CD14-positive monocyte (primary cell): ENCODE results near the gene VWA5A. TPM values are rescaled to one million over a fixed set of nuclear protein-coding genes. Genes with fewer than 3 reads are reported as not detected.
"Not testable (repeated sequence)": the region's sequence is repeated elsewhere in the genome, so short reads cannot be mapped to it uniquely, and the experiment has no call there.

Experiments used
- DNase-seq, 3 donors: peaks; one replicate each; pipeline ENCODE4 v3.0.0-alpha.2; 2011 to 2022
- H2AFZ ChIP-seq: 2 replicates; pipeline ENCODE4 v1.6.0; 2012; ENCODE audit warnings: mild to moderate bottlenecking, low read depth, low read length, inconsistent platforms; ENCODE audit not compliant: insufficient read depth, poor library complexity, severe bottlenecking
- H3K27ac ChIP-seq, 2 donors: 1 replicate in 1 of 2; 2 replicates in 1 of 2; pipeline ENCODE4 v1.5.1; 2012 to 2013; ENCODE audit warnings: low read length in 2 of 2, control low read depth in 1 of 2, inconsistent platforms in 1 of 2, low read depth in 1 of 2, mild to moderate bottlenecking in 1 of 2
- H3K27me3 ChIP-seq, 2 donors: one replicate each; pipeline versions ENCODE4 v1.6.0 to v1.6.1; 2011 to 2013; ENCODE audit warnings: low read length in 2 of 2; ENCODE audit not compliant: control insufficient read depth in 2 of 2, insufficient read depth in 2 of 2
- H3K36me3 ChIP-seq, 2 donors: replicated peaks in 1 of 2; 1 replicate in 1 of 2; 2 replicates in 1 of 2; pipeline versions ENCODE4 v1.5.1 to v1.6.1; 2012 to 2013; ENCODE audit warnings: low read length in 2 of 2, control low read depth in 1 of 2, inconsistent platforms in 1 of 2, mild to moderate bottlenecking in 1 of 2; ENCODE audit not compliant: insufficient read depth in 2 of 2, control insufficient read depth in 1 of 2
- H3K4me1 ChIP-seq, 2 donors: 1 replicate in 1 of 2; 2 replicates in 1 of 2; pipeline versions ENCODE4 v1.5.1 to v1.6.1; 2012 to 2013; ENCODE audit warnings: low read length in 2 of 2, control low read depth in 1 of 2, inconsistent platforms in 1 of 2, mild to moderate bottlenecking in 1 of 2, moderate library complexity in 1 of 2; ENCODE audit not compliant: insufficient read depth in 2 of 2, control insufficient read depth in 1 of 2
- H3K4me2 ChIP-seq: replicated peaks from 2 replicates; pipeline ENCODE3; 2012; ENCODE audit warnings: low read length, moderate library complexity, mild to moderate bottlenecking; ENCODE audit not compliant: poor library complexity, severe bottlenecking; ENCODE audit errors: extremely low read depth
- H3K4me3 ChIP-seq, 3 experiments: fragments of 200-600 bp in 1 of 3; sonication (generic) in 1 of 3; replicated peaks in 1 of 3; 1 replicate in 2 of 3; 2 replicates in 1 of 3; pipeline ENCODE4 v1.5.1; 2011 to 2013; ENCODE audit warnings: low read length in 3 of 3, mild to moderate bottlenecking in 3 of 3, control low read depth in 2 of 3, low read depth in 2 of 3, inconsistent platforms in 1 of 3, moderate library complexity in 1 of 3
- H3K79me2 ChIP-seq: 2 replicates; pipeline ENCODE4 v1.6.0; 2012; ENCODE audit warnings: mild to moderate bottlenecking, control low read depth, inconsistent platforms, low read length, moderate library complexity; ENCODE audit not compliant: insufficient read depth
- H3K9ac ChIP-seq: 2 replicates; pipeline ENCODE4 v1.6.0; 2017; ENCODE audit warnings: low read length, mild to moderate bottlenecking; ENCODE audit not compliant: insufficient read depth, poor library complexity, severe bottlenecking
- H3K9me3 ChIP-seq, 2 donors: replicated peaks in 1 of 2; 1 replicate in 1 of 2; 2 replicates in 1 of 2; pipeline versions ENCODE4 v1.5.1 to v1.6.1; 2012 to 2013; ENCODE audit warnings: low read length in 2 of 2, control low read depth in 1 of 2; ENCODE audit not compliant: control insufficient read depth in 1 of 2, insufficient read depth in 1 of 2
- H4K20me1 ChIP-seq: 2 replicates; pipeline ENCODE4 v1.6.0; 2012; ENCODE audit warnings: mild to moderate bottlenecking, low read length, control low read depth, moderate library complexity; ENCODE audit not compliant: insufficient read depth
- H3K27ac Mint-ChIP-seq, 7 donors: one replicate each; pipeline ENCODE4 v1.8.0; 2020; ENCODE audit warnings: mild to moderate bottlenecking in 7 of 7, mixed read lengths in 7 of 7, moderate library complexity in 6 of 7, inconsistent platforms in 2 of 7
- H3K27me3 Mint-ChIP-seq, 3 donors: one replicate each; pipeline ENCODE4 v1.8.0; 2021 to 2022; ENCODE audit warnings: low read depth in 3 of 3, mild to moderate bottlenecking in 3 of 3, mixed read lengths in 3 of 3, moderate library complexity in 3 of 3, inconsistent platforms in 1 of 3
- H3K36me3 Mint-ChIP-seq, 2 donors: one replicate each; pipeline ENCODE4 v1.8.0; 2020; ENCODE audit warnings: mixed read lengths in 2 of 2, inconsistent platforms in 1 of 2, mild to moderate bottlenecking in 1 of 2
- H3K4me1 Mint-ChIP-seq: one replicate; pipeline ENCODE4 v1.8.0; 2020; ENCODE audit warnings: mild to moderate bottlenecking, mixed read lengths
- H3K4me3 Mint-ChIP-seq, 2 donors: one replicate each; pipeline ENCODE4 v1.8.0; 2020; ENCODE audit warnings: mild to moderate bottlenecking in 2 of 2, mixed read lengths in 2 of 2, moderate library complexity in 1 of 2
- H3K9me3 Mint-ChIP-seq, 7 donors: one replicate each; pipeline ENCODE4 v1.8.0; 2020 to 2022; ENCODE audit warnings: mixed read lengths in 7 of 7, mild to moderate bottlenecking in 6 of 7, moderate library complexity in 6 of 7, inconsistent platforms in 2 of 7
- WGBS: methylation state at CpG from one replicate; pipeline ENCODE4 v1.1.5; 2013; ENCODE audit warnings: missing lambda C conversion rate; ENCODE audit not compliant: insufficient coverage; 5-methylcytosine and 5-hydroxymethylcytosine counted together
- intact Hi-C, 2 donors: fragments of 100-400 bp; cut with micrococcal nuclease; formaldehyde crosslinking; loops; one replicate each; pipeline versions ENCODE4 v1.15.0 to v1.15.1; 2023
- polyA plus RNA-seq, 3 donors: library from polyadenylated mRNA; depleted of rRNA in 1 of 3; unstranded in 2 of 3; stranded (reverse) in 1 of 3; fragments of 300-500 nt in 2 of 3; fragments of >200 nt in 1 of 3; fragmentation: Illumina TruSeq in 2 of 3; gene quantifications; 1 replicate in 2 of 3; 2 replicates in 1 of 3; pipeline ENCODE4 v1.2.3, GENCODE V29; 2012 to 2021
- TF ChIP-seq, protein P1 (sequence below): fragments of 200-600 bp; IDR thresholded peaks from one replicate; pipeline ENCODE4 v1.8.0; 2022; ENCODE audit warnings: antibody characterized with exemption, mild to moderate bottlenecking

The VWA5A gene
- polyA plus RNA-seq, 3 donors, result 7.6 to 11.2 (median 8.8) TPM

DNA sequence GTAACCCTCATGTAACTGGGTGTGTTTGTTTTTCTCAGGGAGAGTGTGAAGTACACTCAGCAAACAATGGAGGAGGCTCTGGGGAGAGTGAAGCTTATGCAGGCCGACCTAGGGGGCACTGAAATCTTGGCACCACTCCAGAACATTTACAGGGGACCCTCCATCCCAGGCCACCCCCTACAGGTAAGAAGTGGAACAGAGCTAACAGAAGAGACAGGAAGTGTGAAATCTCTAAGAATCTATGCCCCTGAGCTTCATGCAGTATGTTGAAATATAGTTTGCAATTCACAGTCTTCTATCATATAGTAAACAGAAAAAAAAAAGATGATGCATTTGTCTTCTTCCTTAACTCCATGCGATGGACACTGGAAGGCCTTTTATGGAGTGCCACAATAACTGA is 8.4 kb downstream of the VWA5A start:
- no peaks in the 10 kb centered on the region for H4K20me1 ChIP-seq
- no peak overlapping the region for H3K9ac ChIP-seq
- Mint-ChIP-seq H3K9me3 (peaks cover 0 to 8% (median 2%) of the 10 kb centered on the region in 7 donors), H3K4me3 (no peak overlapping the region), H3K36me3 (peaks cover 55% of the 10 kb centered on the region in 2 donors), H3K27ac (peak overlapping the region in 1 of 7 donors; percentile 59), H3K27me3 (no peaks in the 10 kb centered on the region), H3K4me1 (no peaks in the 10 kb centered on the region)
- TF ChIP-seq, protein P1, sequence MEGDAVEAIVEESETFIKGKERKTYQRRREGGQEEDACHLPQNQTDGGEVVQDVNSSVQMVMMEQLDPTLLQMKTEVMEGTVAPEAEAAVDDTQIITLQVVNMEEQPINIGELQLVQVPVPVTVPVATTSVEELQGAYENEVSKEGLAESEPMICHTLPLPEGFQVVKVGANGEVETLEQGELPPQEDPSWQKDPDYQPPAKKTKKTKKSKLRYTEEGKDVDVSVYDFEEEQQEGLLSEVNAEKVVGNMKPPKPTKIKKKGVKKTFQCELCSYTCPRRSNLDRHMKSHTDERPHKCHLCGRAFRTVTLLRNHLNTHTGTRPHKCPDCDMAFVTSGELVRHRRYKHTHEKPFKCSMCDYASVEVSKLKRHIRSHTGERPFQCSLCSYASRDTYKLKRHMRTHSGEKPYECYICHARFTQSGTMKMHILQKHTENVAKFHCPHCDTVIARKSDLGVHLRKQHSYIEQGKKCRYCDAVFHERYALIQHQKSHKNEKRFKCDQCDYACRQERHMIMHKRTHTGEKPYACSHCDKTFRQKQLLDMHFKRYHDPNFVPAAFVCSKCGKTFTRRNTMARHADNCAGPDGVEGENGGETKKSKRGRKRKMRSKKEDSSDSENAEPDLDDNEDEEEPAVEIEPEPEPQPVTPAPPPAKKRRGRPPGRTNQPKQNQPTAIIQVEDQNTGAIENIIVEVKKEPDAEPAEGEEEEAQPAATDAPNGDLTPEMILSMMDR, result no peak
- intact Hi-C loops, result no loop called here
- no peak overlapping the region for H2AFZ ChIP-seq
- no peak overlapping the region for H3K27ac ChIP-seq
- DNase-seq, result no peak
- no peak overlapping the region for H3K4me3 ChIP-seq
- H3K79me2 ChIP-seq, result no peaks in the 10 kb centered on the region
- no peak overlapping the region for H3K4me2 ChIP-seq
- no peaks in the 10 kb centered on the region for H3K9me3 ChIP-seq
- H3K4me1 ChIP-seq, result no peaks in the 10 kb centered on the region
- H3K36me3 ChIP-seq, result peaks cover 26 to 63% of the 10 kb centered on the region in 2 donors
- WGBS, result 100% methylated on average over 1 of the region's 2 CpGs
- H3K27me3 ChIP-seq, result no peaks in the 10 kb centered on the region

DNA sequence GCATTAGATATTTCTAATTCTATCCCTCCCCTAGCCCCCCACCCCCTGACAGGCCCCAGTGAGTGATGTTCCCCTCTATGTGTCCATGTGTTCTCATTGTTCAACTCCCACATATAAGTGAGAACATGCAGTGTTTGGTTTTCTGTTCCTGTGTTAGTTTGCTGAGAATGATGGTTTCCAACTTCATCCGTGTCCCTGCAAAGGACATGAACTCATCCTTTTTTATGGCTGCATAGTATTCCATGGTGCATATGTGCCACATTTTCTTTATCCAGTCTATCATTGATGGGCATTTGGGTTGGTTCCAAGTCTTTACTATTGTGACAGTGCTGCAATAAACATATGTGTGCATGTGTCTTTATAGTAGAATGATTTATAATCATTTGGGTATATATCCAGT is 11.9 kb downstream of the VWA5A start:
- H3K4me2 ChIP-seq, H3K9ac ChIP-seq, H4K20me1 ChIP-seq, H3K4me3 Mint-ChIP-seq, H3K27ac ChIP-seq, H3K27ac Mint-ChIP-seq, H3K9me3 Mint-ChIP-seq, H3K4me1 ChIP-seq, DNase-seq, H3K4me1 Mint-ChIP-seq, H3K9me3 ChIP-seq, intact Hi-C loops, H3K27me3 ChIP-seq, H3K79me2 ChIP-seq, H3K27me3 Mint-ChIP-seq, H2AFZ ChIP-seq, H3K4me3 ChIP-seq: not testable (repeated sequence)
- peaks cover 22 to 33% of the 10 kb centered on the region in 2 donors for H3K36me3 ChIP-seq
- peaks cover 32 to 34% of the 10 kb centered on the region in 2 donors for H3K36me3 Mint-ChIP-seq
- WGBS, result no CpG with 5 or more reads among the region's 1 CpG
